Lung microvascular endothelial cell (primary cell): ENCODE measurements around the gene CLEC9A. TPM values are rescaled to one million over a fixed set of nuclear protein-coding genes. Genes with fewer than 3 reads are reported as not detected.
A peak's percentile ranks its signal among the peaks of the same experiment; 100 is the strongest.

Experiments
- DNase-seq, 2 donors: peaks; one replicate each; pipeline versions ENCODE4 v3.0.0 to v3.0.0-alpha.2; 2010; ENCODE audit warnings: low read depth in 2 of 2
- total RNA-seq: library from RNA; depleted of rRNA; stranded (reverse); fragments of >200 nt; gene quantifications from 2 replicates; pipeline ENCODE4 v1.2.1, GENCODE V29; 2014

Gene CLEC9A
- total RNA-seq, 1 donor from 2014 or later = not detected

- DNase-seq = peak; percentile 17 to 81
These were observed 36.8 kb downstream of the CLEC9A start for GRCh38 chr12:10067264-10067663.

GRCh38 chr12:10067942-10068341 is 37.5 kb downstream of the CLEC9A start:
- peak; percentile 85 to 97 for DNase-seq

- DNase-seq = peak; percentile 57 to 61
These were observed 38.2 kb downstream of the CLEC9A start for GRCh38 chr12:10068644-10069043.

DNA sequence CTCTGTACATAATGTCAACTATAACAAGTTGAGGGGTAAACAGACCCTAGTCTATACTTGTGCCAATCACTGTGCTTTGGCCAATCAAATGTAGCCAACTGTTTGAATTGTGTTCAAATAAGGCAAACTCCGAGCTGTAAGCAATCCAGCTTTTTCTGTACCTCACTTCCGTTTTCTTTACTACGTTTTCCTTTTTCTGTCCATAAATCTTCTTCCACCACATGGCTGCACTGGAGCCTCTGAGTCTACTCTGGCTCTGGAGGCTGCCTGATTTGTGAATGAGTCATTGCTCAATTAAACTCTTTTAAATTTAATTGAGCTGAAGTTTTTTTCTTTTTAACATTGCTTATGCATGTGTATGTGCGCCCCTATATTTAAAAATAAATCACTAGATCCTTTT is 38.6 kb downstream of the CLEC9A start:
- peak; percentile 92 to 93 for DNase-seq

DNA sequence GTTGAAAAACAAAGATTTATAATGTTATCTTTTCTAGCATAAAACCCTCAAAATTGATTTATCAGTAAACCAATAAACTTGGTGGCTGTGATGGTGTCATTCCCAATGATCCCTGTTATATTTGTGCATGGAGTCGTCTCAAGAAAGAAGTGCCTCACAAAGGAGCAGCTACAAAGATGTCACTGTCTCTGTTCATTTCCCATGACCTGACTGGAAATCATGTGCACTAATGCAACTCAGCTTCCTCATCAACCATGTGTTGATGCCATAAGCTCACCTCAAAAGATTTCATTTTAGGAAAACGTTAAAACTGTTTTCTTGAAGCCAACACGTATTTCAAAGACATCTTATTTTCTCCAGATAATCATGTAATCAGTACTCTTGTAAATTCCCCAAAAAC is 39.5 kb downstream of the CLEC9A start:
- DNase-seq = no peak

- DNase-seq = no peak
These were observed 39.9 kb downstream of the CLEC9A start for GRCh38 chr12:10070380-10070779.

DNA sequence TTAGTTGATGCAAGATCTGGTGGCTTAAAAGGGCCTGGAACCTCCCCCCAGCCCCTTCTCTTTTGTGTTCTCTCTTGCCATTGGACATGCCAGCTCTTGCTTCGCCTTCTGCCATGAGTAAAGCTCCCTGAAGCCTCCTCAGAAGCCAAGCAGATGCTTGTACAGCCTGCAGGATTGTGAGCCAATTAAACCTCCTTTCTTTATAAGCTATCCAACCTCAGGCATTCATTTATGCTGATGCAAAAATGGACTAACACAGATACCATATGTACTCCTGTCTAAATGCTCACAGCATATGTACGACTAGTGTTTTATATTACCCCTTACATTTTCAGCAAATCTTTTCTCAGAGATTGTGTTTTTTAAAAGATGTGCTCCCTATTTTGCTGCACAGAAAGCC is 41.6 kb downstream of the CLEC9A start:
- DNase-seq = no peak

DNA sequence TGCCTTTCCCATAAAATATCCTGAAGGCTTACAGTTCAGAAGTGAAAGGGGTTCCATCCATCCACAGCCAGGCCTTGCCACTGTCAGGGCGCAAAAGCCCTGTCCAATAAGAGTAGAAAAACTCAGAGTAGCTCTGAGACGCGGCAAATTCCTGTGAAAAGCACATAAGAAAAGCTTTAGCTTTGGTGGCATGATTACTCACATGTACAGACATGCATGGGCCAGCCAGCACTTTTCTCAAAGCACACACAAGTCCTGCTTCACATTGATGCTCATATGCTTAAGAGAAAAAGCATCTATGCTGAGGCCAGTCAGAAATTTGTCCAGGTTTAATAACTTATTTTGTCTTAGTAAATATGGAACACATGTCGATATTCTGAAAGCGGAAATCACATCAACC is 42.8 kb downstream of the CLEC9A start:
- no peak for DNase-seq

DNA sequence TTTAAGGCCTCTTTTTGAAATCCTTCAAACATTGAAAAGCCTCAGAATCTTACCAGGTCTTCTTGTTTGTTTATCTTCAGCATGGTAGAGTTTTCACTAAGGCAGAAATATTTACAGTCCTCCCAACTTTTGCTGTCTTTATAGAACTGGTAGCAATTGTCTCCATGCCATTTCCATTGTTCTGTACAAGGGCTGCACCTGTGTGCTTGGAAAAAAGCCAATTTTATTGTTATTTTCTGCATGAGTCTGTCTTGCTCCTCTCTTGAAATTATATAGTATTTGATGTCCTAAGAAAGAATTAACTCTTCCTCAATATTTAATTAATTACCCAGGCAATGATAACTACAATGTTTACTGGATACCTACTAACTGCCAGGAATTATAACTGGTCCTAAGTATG is 45.0 kb downstream of the CLEC9A start:
- peak; percentile 35 to 51 for DNase-seq

DNA sequence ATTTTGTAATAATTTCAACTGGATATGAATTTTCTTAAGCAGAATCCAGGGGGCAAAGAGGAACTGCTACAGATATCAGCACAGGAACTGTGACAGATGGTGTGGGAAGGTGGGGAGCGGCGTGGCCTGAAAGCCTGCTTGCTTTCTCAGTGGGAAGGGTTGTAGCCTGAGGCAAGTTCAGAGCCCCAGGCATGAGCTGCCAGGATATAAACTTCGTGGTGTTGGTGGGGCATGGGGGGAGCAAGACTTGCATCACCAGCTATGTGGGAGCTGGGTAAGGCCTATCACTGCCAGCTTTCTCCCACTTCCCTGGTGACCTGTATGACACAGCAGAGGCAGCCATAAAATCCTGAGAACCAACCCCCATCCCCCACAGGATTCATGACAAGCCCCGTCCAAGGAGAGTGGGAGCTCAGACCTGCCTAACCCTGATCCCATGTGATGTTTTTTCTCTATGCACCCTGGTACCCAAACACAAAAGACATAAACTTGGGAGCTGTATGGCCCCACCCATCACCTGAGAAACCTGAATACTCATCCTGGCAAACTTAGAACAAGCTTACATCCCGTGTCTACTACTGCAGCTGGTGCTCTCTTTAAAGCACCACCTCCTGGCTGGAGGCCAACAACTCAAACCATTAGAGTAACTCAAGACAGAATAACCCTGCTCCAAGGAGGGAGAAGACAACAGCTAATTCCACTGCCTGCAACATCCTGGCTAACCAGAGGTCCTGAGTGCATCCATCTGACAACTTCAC is 51.8 kb downstream of the CLEC9A start:
- DNase-seq = peak in 1 of 2 donors; percentile 24

DNA sequence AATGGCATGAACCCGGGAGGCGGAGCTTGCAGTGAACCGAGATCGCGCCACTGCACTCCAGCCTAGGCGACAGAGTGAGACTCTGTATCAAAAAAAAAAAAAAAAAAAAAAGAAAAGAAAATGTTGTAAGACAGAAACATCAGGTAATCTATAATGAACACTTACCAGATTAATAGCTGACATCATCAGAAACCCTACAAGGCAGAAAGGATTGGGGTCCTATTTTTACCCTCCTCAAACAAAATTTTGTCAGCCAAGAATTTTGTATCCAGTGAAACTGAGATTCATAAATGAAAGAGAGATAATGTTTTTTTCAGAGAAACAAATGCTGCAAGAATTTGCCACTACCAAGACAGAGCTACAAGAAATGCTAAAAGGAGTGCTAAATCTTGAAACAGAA is 54.3 kb downstream of the CLEC9A start:
- DNase-seq = no peak

- DNase-seq = no peak
These were observed 55.9 kb downstream of the CLEC9A start for GRCh38 chr12:10086387-10086786.

DNA sequence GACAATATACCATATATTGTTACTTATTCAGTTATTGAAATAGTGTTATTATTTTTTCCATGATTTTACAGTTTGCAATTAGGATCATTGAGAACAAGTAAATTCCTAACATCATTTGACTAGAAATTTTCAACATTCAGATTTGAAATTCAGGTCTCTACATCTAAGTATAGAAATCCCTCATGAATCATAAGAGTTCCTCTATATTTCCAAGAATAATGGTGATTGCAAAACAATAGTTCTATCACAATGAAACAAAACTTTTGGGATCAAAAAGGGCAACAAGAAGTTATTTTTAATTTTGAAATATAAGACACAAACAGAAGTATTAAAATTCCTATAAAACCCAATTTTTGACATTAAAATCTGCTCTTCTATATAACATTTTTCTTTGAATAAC is 57.5 kb downstream of the CLEC9A start:
- DNase-seq = no peak

DNA sequence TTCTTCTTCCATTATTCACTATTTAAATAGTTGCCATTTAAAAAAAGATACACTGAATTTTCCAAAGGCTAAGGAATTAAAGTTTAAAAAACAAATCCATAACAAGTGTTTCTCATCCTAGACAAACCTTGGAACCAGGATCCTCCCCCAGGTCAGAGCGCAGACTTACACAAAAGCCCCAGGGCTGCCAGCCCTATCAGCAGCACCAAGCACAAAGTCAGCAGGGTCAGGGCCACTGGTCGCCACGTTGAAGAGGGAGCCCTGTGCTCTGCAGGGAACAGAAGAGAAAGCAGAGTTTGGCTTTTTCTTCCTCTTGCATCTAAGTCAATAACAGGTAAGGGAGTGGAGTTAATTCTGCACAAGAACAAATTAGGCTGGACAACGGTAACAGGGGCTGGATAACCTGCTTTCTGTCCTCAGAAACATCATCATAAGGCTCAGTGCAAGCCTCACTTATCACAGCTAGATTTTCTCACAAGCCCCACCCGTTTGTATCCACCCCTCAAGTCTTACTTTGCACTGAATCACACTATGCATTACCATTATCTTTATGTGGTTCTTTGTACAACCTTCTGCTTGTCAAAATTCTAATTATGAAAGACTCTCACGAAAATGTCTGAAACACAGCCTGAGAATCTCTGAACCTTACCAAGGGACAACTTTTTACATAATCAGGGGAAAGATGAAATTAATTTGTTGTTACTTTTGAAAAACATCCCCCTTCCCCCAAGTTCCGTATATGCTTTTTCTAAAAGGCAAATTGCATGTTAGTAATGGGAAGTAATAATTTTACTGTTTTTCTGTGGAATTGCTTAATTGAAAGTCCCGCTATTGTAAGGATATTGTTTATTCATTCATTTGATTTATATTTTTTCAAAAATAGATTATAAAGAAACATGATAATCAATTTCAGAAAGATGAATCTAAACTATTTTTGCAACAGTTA is 58.7 kb downstream of the CLEC9A start:
- DNase-seq = no peak

GRCh38 chr12:10094646-10095395 is 64.3 kb downstream of the CLEC9A start:
- DNase-seq = peak in 1 of 2 donors; percentile 17

DNA sequence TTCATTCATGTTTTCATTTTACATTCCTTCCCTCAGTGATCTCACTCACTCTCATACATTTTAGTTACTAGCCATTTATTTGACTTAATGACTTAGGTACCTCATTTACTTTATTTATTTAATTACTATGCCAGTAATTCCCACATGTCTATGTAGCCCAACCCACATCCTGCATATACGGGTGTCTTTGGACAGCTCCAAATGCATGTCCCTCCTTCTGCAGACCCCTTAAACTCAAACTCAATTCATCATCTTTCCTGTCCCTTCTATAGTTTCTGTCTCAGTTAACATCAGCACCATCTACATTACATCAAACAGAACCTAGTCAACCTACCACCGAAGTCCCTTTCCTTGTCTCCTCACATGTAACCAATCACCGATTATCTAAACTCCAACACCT is 65.5 kb downstream of the CLEC9A start:
- no peak for DNase-seq

DNA sequence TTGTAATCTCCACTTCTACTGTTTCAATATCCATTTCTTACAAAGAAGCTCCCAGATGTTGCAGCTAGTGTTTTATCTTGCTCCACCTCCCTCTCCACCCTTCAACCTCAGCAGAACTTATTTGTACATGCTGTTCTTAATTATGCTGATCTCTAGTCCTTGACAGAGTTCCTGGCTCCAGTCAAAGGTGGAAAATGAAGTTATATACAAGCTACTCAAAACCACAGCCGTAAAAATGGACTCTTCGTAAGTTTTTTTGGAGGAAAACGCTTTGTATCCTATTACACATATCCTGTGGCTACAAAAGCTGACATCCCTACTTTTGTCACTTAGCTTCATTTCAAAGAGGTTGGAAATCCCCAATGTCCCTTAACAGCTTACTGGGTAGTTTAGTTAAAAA is 67.0 kb downstream of the CLEC9A start:
- peak; percentile 59 to 83 for DNase-seq

DNA sequence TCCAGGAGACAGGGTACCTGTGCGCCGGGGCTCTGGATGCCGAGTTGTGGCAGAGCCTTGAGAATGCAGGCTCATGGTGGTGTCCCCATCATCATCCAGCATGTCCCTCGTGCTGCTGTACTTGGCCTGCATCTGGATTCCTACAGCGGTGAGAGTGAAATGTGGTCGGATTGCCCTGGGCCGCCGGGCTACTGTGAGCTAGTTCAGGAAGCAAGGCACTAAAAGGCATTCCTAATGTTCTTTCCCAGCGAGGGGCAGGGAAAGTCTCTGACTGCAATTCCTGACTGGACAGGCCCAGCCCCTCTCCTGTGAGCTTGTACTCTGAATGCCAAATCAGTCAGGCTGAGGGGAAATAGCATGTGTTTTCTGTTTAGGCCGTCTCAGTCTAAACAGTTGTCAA is 68.3 kb downstream of the CLEC9A start, which contains the start of gene CLEC1A:
Gene CLEC1A, minus strand, starts transcription at position 195 of the 400 bp plus-strand sequence. Its CDS starts 63 bp downstream, at position 132.
- peak; percentile 77 to 82 for DNase-seq

- DNase-seq = peak; percentile 9 to 62
These were observed 70.6 kb downstream of the CLEC9A start for GRCh38 chr12:10101042-10101579.

DNA sequence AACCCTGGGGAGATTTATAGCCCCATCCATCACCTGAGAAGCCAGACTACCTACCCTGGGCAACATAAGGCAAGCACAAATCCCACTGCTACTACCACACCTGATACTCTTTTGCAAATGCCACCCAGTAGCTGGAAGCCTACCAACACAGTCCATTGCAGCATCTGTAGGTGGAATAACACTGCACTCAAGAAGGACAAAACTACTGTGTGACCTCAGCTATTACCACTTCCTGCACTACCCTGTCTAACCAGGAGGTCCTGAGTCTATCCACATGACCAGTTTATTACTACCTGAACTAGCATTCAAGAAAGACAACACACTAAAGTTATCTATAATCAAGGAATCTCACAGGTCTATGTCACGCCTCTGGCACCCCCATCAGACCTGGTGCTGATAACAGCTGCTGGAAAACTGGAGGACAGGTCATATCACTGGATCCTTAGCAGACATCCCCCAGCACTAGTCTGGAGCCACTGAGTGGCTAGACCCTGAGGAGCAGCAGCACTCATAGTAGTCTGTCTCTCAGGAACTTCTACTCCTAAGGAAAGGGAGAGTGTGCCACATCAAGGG is 71.3 kb downstream of the CLEC9A start:
- DNase-seq = no peak

DNA sequence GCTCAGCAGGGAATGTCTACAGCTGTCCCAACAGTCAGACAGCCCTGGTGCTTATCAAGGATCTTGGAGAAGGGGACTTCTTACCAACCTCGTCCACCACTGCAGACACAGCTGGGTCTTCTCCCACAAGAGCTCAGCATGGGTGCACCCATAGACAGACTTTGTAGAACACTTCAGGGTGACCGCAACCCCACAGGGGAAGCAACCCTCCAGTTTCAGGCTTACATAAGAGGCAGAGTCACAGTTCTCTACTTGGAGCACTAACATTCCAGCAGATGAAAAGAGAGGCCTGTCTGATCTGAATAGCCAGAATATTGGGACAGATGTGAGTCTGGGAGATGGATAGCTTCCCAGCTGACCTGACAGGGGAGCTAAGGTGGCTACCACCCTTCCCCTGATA is 71.8 kb downstream of the CLEC9A start:
- no peak for DNase-seq
